AG08395 (cell line): ENCODE measurements around the gene CDCA8.
"Not testable (repeated sequence)": the region's sequence is repeated elsewhere in the genome, so short reads cannot be mapped to it uniquely, and the experiment has no call there.

Experiments used
- DNase-seq: peaks from one replicate; pipeline ENCODE4 v3.0.0; 2012; ENCODE audit warnings: mixed read lengths, low spot score

Gene CDCA8

DNA sequence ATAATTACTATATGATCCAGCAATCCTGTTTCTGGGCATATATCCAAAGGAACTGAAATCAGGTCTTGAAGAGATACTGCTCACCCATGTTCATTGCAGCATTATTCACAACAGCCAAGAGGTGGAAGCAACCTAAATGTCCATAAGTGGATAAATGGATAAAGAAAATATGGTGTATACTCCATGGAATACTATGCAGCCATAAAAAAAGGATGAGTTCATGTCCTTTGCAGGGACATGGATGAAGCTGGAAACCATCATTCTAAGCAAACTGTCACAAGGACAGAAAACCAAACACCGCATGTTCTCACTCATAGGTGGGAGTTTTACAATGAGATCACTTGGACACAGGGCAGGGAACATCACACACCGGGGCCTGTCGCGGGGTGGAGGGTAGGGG is 46.3 kb downstream of the CDCA8 start:
- not testable (repeated sequence) for DNase-seq

DNA sequence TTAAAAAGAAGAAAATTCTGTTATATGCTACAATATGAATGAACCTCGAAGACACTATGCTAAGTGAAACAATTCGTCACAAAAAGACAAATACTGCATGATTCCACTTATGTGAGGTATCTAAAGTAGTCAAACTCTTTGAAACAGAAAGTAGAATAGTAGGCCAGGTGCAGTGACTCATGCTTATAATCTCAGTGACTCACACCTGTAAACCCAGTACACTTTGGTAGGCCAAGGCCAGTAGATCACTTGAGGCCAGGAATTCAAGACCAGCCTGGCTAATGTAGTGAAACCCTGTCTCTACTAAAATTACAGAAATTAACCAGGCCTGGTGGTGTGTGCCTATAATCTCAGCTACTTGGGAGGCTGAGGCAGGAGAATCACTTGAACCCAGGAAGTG is 46.9 kb downstream of the CDCA8 start:
- no peak for DNase-seq

DNA sequence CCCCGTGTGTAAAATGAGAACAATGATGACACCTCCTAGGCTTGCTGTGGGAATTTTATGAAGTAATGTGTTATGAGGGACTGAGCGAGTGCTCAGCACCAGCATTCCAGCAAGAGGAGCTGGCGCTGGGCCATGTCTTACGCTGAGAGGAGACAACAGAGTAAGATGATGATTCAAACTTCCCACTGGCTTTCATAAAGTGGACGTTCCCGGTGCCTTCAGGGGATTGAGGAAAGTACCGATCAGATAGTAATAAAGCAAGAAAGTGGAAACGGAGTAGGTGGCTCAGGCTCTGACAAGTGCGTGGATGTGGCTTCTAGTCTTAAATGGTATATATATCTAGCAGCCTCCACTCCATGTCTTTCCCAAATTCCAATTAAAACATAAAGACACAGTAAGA is 48.8 kb downstream of the CDCA8 start:
- DNase-seq, result no peak

DNA sequence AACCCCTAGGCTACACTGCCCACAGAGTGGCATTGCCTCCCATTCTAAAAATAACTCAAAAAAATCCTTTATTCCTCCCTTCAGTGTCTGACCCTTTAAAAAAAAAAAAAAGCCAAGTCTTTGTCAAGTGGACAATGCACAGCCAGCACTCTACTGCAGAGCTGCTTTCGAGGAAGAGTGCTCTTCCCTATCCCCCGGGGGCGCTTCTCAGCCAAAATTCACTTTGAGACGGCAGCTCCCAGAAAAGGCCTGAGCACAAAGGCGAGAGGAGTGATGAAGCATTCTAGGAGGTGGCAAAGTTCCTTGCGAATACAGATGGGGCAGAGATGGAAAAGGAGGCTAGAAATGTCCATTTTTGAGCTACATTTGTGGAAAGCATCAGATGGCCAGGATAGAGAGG is 49.3 kb downstream of the CDCA8 start:
- DNase-seq, result no peak

DNA sequence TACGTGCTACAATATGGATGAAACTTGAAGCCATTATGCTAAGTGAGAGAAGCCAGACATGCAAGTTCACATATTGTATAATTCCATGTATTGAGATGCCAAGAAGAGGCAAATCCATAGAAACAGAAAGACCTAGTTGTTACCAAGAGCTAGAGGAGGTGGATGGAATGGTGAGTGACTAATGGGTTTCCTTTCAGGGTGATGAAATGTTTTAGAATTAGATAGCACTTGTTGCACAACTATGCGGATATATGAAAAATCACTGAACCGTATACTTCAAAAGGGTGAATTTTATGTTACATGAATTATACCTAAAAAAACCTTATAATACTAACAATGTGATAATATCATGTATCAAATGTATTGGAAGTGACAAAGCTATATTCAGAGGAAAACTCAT is 54.5 kb downstream of the CDCA8 start:
- no peak for DNase-seq

DNA sequence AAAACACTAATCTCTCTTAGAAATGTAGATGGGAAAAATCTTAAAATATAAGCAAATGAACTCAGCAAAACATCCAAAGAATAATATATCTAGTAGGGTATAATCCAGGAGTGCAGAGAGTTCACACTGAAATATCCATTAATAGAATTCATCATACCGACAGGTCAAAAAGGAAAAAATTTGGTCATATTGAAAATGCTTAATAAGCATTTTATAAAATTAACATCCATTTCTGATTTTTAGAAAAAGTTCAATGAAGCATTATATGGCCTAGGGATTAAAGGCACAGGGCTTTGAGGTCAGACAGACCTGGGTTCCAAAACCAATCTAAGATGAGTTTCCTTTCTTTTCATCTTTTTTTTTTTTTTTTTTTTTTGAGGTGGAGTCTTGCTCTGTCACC is 56.2 kb downstream of the CDCA8 start:
- no peak for DNase-seq

DNA sequence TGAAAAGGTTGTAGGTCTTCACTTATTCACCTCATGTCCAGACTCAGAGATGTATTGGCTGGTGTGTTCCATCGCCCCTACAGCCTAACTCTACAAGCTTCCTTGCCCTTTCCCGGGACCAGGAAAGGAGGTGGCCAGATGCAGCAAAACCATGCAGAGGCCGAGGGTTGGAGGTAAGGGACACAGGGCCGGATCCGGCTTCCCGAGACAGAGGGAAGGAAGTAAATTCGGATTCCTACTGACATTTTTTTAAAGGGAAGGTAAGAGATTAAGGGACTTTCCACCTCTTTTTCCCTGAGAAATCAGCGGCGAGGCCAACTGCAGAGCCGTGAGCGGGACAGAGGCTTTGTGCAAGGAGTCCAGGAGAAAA is 59.9 kb downstream of the CDCA8 start:
- DNase-seq, result no peak

DNA sequence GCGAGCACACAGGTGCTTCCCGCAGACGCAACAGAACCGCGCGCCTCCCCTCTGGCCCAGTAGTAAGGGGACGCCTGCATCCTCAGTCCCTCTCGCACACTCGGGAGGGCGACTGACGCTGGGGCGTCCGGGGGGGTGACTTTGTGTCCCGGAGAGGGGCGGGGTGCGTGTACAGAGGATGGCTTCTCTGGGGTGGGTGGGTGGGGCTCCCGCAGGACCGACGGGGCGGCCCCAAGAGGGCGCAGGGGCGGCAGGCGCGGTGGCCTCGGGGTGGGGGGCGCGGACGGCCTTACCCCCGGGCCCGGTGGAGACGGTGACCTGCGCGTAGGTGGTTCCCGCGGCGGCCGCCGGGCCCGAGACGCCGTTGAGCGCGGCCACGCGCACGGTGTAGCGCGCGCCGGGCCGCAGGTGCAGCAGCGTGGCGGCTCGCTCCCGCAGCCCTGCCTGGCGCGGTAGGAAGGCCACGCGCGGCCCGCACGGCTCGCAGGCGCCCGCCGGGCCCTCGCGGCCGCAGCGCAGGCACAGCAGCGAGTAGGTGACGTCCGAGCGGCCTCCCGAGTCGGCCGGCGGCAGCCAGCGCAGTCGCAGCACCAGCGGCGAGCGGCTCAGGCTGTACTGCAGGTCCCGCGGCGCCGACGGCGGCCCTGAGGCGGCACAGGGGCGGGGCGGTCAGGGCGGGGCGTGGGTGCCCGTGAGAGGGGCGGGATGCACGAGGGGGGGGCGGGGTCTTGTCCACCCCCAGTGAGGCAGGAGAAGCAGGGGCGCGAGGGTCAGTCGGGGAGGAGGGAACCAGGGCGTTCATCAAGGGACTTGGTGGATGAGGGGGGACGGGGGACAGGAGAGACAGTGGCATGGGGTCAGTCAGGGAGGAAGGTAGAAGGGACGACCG is 60.5 kb downstream of the CDCA8 start:
- DNase-seq, result peak; percentile 53

DNA sequence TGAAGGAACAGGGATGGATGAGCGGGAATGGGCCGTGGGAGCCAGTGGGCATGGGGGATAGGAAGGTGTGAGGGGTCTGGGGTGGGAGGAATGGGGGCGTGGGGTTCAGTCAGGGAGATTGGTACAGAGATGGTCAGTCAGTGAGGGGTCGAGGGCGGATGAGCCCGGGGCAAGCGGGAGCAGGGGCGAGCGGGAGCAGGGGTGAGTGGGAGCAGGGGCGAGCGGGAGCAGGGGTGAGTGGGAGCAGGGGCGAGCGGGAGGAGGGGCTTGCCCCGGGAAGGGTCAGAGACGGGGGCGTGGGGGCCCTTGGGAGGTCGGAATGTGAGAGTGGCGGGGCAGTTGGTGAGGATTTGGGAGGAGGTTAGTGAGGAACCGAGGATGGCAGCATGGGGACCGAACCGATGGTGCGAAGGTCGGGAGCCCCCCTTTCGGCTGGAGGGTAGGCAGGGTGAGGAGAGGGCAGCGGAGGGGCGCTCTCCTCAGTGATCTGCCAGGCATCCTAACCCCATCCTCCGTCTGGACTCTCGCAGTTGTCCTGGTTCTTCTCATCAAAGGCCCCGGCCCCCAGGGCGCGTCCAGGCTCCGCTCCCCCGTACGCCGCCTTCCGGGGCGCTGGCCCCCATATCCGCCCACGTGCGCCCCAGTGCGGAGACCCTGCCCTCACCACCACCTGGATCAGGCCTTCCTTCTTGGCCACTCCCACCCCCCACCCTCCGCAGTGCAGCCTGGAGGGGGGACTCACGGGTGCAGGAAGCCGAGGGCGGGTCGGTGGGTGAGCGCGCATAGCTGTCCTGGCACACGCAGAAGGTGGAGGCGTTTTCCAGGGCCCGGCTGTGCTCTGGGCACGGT is 61.4 kb downstream of the CDCA8 start:
- no peak for DNase-seq

DNA sequence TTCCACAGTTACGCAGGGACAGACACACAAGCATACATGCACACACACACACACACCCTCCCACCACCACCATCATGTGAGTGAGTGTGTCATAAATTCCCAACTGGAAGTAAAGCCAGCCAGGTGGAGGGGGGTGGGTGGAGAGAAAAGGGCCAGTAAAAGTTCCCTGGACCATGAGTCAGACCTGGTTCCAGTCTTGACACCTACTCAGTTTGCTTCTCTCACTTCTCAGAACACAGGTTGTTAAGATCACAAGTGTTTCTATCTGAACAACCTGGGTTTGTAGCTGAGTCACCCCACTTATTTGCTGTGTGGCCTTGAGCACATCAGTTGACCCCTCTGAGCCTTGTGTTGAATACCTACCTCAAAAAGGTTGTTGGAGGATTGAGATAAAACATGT is 63.0 kb downstream of the CDCA8 start:
- DNase-seq, result no peak

DNA sequence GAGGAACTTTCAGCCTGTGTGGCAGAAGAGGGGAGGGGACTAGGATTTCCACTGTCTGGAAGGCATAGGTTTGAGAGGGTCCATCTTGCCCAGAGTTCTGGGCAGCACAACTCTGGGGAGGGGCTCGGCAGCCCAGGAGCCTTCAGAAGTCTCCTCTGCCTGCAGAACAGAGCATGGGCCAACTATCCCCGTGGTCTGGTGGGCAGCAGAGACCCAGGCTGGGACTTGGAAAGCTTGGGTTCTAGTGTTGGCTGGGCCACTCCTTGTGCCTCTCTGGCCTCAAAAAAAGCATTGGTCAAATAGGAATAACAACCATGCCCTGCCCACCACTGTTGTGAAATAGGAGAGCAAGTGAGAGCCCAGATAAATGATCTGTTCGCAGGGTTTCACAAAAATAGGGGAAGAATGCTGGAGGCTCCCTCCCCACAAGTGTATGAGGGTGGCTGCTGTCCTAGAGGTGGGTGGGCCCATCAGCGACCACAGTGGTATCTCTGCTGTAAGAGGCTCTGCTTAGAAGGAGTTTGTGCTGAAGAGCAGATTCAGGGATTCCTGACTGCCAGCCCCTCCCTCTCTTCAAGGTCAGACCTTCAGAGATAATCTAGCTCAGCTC is 63.7 kb downstream of the CDCA8 start:
- DNase-seq, result no peak
